HEK293 (cell line): ENCODE data around the gene EEFSEC.

Source experiments
- BCL11A ChIP-seq: fragments of 450-650 bp; formaldehyde crosslinking; IDR thresholded peaks from 2 replicates; pipeline ENCODE4 v1.5.1; 2016; ENCODE audit warnings: low read depth, missing biosample characterization, missing genetic modification characterization
- ZSCAN18 ChIP-seq: fragments of 450-650 bp; formaldehyde crosslinking; IDR thresholded peaks from 2 replicates; pipeline ENCODE4 v1.5.1; 2016; ENCODE audit warnings: missing biosample characterization, missing genetic modification characterization
- TF ChIP-seq, protein P1 (sequence below): fragments of 450-650 bp; formaldehyde crosslinking; IDR thresholded peaks from 2 replicates; pipeline ENCODE4 v1.5.1; 2016; ENCODE audit warnings: missing biosample characterization, missing genetic modification characterization
- TF ChIP-seq, protein P2 (sequence below): fragments of 450-650 bp; formaldehyde crosslinking; IDR thresholded peaks from 2 replicates; pipeline ENCODE4 v1.5.1; 2016; ENCODE audit warnings: missing biosample characterization, missing genetic modification characterization

GRCh38 chr3:128286691-128287090 lies 133.4 kb downstream of the EEFSEC start:
- TF ChIP-seq, protein P1, sequence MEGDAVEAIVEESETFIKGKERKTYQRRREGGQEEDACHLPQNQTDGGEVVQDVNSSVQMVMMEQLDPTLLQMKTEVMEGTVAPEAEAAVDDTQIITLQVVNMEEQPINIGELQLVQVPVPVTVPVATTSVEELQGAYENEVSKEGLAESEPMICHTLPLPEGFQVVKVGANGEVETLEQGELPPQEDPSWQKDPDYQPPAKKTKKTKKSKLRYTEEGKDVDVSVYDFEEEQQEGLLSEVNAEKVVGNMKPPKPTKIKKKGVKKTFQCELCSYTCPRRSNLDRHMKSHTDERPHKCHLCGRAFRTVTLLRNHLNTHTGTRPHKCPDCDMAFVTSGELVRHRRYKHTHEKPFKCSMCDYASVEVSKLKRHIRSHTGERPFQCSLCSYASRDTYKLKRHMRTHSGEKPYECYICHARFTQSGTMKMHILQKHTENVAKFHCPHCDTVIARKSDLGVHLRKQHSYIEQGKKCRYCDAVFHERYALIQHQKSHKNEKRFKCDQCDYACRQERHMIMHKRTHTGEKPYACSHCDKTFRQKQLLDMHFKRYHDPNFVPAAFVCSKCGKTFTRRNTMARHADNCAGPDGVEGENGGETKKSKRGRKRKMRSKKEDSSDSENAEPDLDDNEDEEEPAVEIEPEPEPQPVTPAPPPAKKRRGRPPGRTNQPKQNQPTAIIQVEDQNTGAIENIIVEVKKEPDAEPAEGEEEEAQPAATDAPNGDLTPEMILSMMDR (tag by site-specific recombination), result no peak
- TF ChIP-seq, protein P2, sequence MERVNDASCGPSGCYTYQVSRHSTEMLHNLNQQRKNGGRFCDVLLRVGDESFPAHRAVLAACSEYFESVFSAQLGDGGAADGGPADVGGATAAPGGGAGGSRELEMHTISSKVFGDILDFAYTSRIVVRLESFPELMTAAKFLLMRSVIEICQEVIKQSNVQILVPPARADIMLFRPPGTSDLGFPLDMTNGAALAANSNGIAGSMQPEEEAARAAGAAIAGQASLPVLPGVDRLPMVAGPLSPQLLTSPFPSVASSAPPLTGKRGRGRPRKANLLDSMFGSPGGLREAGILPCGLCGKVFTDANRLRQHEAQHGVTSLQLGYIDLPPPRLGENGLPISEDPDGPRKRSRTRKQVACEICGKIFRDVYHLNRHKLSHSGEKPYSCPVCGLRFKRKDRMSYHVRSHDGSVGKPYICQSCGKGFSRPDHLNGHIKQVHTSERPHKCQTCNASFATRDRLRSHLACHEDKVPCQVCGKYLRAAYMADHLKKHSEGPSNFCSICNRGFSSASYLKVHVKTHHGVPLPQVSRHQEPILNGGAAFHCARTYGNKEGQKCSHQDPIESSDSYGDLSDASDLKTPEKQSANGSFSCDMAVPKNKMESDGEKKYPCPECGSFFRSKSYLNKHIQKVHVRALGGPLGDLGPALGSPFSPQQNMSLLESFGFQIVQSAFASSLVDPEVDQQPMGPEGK (tag by site-specific recombination), result no peak
- TF ChIP-seq ZSCAN18 (tag by site-specific recombination) (no peak), BCL11A (no peak)
